SJSA1 (cell line): ENCODE measurements around the gene SFXN1. TPM values are rescaled to one million over a fixed set of nuclear protein-coding genes. Genes with fewer than 3 reads are reported as not detected.

ENCODE experiments used
- DNase-seq, 2 experiments: peaks; one replicate each; pipeline ENCODE4 v3.0.0-alpha.2; 2015 to 2020; ENCODE audit warnings: low spot score in 2 of 2, low read depth in 1 of 2
- H3K27ac ChIP-seq: fragments of 250-450 bp; sonication (Bioruptor Pico); 2 replicates; pipeline ENCODE4 v1.5.1; 2020; ENCODE audit warnings: mild to moderate bottlenecking, moderate library complexity
- H3K27me3 ChIP-seq: fragments of 250-450 bp; sonication (Bioruptor Pico); replicated peaks from 2 replicates; pipeline ENCODE4 v1.5.1; 2020; ENCODE audit warnings: mild to moderate bottlenecking, moderate library complexity
- H3K36me3 ChIP-seq: fragments of 250-450 bp; sonication (Bioruptor Pico); 2 replicates; pipeline ENCODE4 v1.5.1; 2020; ENCODE audit warnings: mild to moderate bottlenecking
- H3K4me1 ChIP-seq: fragments of 250-450 bp; sonication (Bioruptor Pico); replicated peaks from 2 replicates; pipeline ENCODE4 v1.6.1; 2021; ENCODE audit warnings: mild to moderate bottlenecking
- H3K4me3 ChIP-seq: fragments of 250-450 bp; sonication (Bioruptor Pico); 2 replicates; pipeline ENCODE4 v1.5.1; 2020; ENCODE audit warnings: mild to moderate bottlenecking
- H3K9me3 ChIP-seq: fragments of 250-450 bp; sonication (Bioruptor Pico); replicated peaks from 2 replicates; pipeline ENCODE4 v1.5.1; 2020; ENCODE audit warnings: mild to moderate bottlenecking
- total RNA-seq: library from RNA; depleted of rRNA; stranded (reverse); fragments of >200 nt; shearing (Covaris generic); gene quantifications from 2 replicates; pipeline ENCODE4 v1.2.3, GENCODE V29; 2014

The SFXN1 gene
- total RNA-seq, 1 experiment from 2014 or later, result 207 TPM

DNA sequence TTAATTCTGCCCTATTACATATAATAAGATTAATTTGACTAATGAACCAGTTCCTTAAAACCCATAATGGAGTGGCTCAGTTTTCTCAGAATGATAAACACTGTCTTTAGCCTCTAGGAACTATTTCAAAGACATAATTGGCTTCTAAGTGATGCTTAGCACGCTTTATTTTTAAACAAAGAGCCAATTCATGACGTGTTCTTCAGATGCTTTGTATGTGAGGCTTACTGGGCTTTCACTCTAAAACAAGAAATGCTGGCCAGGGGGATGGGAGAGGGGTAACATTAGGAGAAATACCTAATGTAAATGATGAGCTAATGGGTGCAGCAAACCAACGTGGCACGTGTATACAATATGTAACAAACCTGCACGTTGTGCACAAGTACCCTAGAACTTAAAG, 7.6 kb upstream of the SFXN1 start:
- Histone ChIP-seq H3K4me3 (no peak overlapping the region), H3K36me3 (no peaks in the 10 kb centered on the region), H3K4me1 (peaks cover 8% of the 10 kb centered on the region), H3K27ac (no peak overlapping the region), H3K27me3 (no peaks in the 10 kb centered on the region), H3K9me3 (no peaks in the 10 kb centered on the region; the same call in 1 of the 2 replicates)
- DNase-seq, result no peak

- H3K4me1 ChIP-seq, result peaks cover 6% of the 10 kb centered on the region
- H3K9me3 ChIP-seq, result no peaks in the 10 kb centered on the region; the same call in 1 of the 2 replicates
- no peak overlapping the region for H3K4me3 ChIP-seq
- no peak for DNase-seq
- H3K27ac ChIP-seq, result no peak overlapping the region
- H3K36me3 ChIP-seq, result no peaks in the 10 kb centered on the region
- no peaks in the 10 kb centered on the region for H3K27me3 ChIP-seq
These were observed 7.2 kb upstream of the SFXN1 start for GRCh38 chr5:175471196-175471595.

DNA sequence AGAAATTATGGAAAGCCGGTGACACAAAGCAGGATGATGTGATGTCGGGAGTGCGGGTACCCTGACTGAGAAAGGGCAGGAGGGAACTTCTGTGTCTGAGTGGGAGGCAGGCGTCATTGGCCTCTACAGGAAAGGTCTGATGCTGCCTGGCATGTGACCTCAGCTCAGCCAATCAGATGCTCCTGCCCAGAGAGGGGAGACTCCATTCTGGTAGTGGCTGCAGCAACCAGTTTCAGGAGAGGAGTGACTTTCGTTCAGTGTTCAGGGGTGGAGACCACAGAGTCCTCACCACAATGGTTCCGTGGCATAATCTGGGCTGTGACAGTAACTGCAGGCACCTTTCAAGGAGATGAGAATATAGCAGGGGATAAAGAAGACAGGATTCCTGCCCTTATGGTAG, 6.7 kb upstream of the SFXN1 start:
- H3K27ac ChIP-seq, result no peak overlapping the region
- H3K27me3 ChIP-seq, result no peaks in the 10 kb centered on the region
- H3K9me3 ChIP-seq, result no peaks in the 10 kb centered on the region; the same call in 1 of the 2 replicates
- no peaks in the 10 kb centered on the region for H3K36me3 ChIP-seq
- H3K4me3 ChIP-seq, result no peak overlapping the region
- no peak for DNase-seq
- H3K4me1 ChIP-seq, result peaks cover 6% of the 10 kb centered on the region

- H3K36me3 ChIP-seq, result no peaks in the 10 kb centered on the region
- no peak overlapping the region for H3K4me3 ChIP-seq
- H3K4me1 ChIP-seq, result peaks cover 6% of the 10 kb centered on the region
- H3K27ac ChIP-seq, result no peak overlapping the region
- H3K9me3 ChIP-seq, result no peaks in the 10 kb centered on the region; the same call in 1 of the 2 replicates
- H3K27me3 ChIP-seq, result no peaks in the 10 kb centered on the region
- no peak for DNase-seq
These were observed 6.0 kb upstream of the SFXN1 start for GRCh38 chr5:175472378-175472777.

DNA sequence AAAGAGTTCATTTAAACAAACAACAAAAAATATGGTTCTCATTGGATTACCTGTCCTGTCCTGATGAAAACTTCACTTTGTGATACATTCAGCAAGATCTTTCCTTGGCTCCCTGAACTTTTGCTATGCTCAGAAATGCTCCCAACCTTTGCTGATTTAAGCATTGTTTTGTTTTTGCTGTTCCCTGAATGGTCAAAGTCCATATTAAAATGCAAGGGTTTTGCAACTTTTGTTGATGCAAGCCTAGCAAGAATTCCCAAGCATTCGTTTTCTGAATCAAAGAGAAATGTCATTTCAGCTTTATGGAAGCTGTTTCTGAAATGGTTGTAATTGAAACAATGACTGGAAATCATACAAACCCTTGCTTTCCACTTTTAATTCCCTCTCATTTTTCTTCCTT, 3.1 kb upstream of the SFXN1 start:
- Histone ChIP-seq H3K4me1 (peaks cover 11% of the 10 kb centered on the region), H3K4me3 (no peak overlapping the region), H3K27ac (no peak overlapping the region), H3K27me3 (no peaks in the 10 kb centered on the region), H3K9me3 (no peaks in the 10 kb centered on the region), H3K36me3 (peaks cover 11% of the 10 kb centered on the region)
- DNase-seq, result no peak

DNA sequence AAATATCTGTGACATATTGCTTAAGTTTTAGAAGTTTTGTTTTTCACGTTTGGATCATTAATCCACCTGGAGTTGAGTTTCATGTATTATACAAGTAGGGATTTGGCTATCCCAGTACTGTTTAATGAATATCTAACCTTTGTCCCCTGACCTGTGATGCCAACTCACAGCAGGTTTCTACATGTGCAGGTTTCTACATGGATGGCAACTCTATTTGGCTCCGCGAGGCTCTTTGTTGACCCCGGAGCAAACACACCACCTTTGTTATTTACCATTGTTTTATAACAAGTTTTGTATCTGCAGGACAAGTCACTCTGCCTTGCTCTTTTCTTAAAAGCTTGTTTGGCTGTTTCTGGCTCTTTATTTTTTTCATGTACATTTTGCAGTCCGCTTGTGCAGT, 920 bp upstream of the SFXN1 start:
- H3K4me1 ChIP-seq, result peaks cover 11% of the 10 kb centered on the region
- H3K36me3 ChIP-seq, result peaks cover 33% of the 10 kb centered on the region
- no peak overlapping the region for H3K27ac ChIP-seq
- no peak for DNase-seq
- no peaks in the 10 kb centered on the region for H3K9me3 ChIP-seq
- no peak overlapping the region for H3K4me3 ChIP-seq
- H3K27me3 ChIP-seq, result no peaks in the 10 kb centered on the region

- H3K9me3 ChIP-seq, result no peaks in the 10 kb centered on the region
- peak overlapping the region; percentile 99 for H3K4me3 ChIP-seq
- DNase-seq, result no peak
- H3K27ac ChIP-seq, result no peak overlapping the region; the same call in 1 of the 2 replicates
- peaks cover 11% of the 10 kb centered on the region for H3K4me1 ChIP-seq
- H3K27me3 ChIP-seq, result no peaks in the 10 kb centered on the region
- peaks cover 38% of the 10 kb centered on the region for H3K36me3 ChIP-seq
These were observed 364 bp upstream of the SFXN1 start for GRCh38 chr5:175478008-175478383.

DNA sequence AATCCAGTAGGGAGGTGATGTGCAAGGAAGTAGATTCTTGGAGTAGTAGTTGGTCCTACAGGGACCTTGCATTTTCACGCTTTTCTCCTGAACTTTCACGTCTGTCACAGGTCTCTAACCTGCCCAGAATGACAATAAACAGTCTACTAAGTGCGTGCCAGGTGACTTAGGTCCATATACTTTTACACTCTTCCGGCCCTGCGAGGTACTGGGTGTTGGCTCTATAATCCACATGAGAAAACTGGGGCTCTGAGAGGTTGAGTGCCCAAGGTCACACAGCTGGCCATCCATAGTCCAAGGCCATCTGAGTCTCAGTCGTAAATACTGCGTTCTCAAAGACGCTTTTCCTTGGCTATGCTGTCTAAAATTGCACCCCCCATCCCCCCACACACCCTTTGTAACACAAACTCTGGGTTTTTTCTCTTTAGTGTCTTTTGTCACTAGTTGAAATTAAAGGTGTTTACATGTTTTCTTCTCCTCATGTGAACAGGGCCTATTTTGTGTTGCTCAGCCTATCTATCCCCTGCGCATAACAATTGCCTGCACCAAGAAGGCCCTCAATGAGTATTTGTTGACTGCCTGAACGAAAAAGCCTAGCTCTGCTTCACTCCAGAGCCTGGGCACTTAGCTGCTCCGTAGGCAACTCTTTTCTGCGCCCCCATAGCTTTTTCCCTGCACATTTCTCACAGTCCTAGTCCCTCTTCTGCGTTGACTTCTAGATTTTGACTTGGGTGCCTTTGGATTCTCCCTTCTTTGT, 943 bp downstream of the SFXN1 start:
- H3K27ac ChIP-seq, result peak overlapping the region; percentile 72
- no peak for DNase-seq

GRCh38 chr5:175483337-175483736, 5.0 kb downstream of the SFXN1 start:
- Histone ChIP-seq H3K4me3 (no peak overlapping the region), H3K4me1 (peaks cover 7% of the 10 kb centered on the region), H3K36me3 (peaks cover 86% of the 10 kb centered on the region), H3K9me3 (no peaks in the 10 kb centered on the region), H3K27ac (no peak overlapping the region), H3K27me3 (no peaks in the 10 kb centered on the region)
- DNase-seq, result no peak

More for the DNA sequence above, 943 bp downstream of the SFXN1 start:
- Histone ChIP-seq H3K4me3 (peak overlapping the region; percentile 99), H3K36me3 (peaks cover 51% of the 10 kb centered on the region), H3K27me3 (no peaks in the 10 kb centered on the region), H3K9me3 (no peaks in the 10 kb centered on the region), H3K4me1 (peaks cover 11% of the 10 kb centered on the region)

GRCh38 chr5:175484322-175484721, 6.0 kb downstream of the SFXN1 start:
- H3K4me3 ChIP-seq, result no peak overlapping the region
- H3K27me3 ChIP-seq, result no peaks in the 10 kb centered on the region
- peaks cover 87% of the 10 kb centered on the region for H3K36me3 ChIP-seq
- peak in 1 of 2 experiments; percentile 47 for DNase-seq
- H3K9me3 ChIP-seq, result no peaks in the 10 kb centered on the region
- no peak overlapping the region for H3K27ac ChIP-seq
- peaks cover 7% of the 10 kb centered on the region for H3K4me1 ChIP-seq

- Histone ChIP-seq H3K27ac (no peak overlapping the region), H3K36me3 (peaks cover 92% of the 10 kb centered on the region), H3K4me1 (peaks cover 2% of the 10 kb centered on the region), H3K4me3 (no peak overlapping the region), H3K27me3 (no peaks in the 10 kb centered on the region), H3K9me3 (no peaks in the 10 kb centered on the region)
- no peak for DNase-seq
These were observed 6.5 kb downstream of the SFXN1 start for GRCh38 chr5:175484829-175485228.

- no peak overlapping the region for H3K27ac ChIP-seq
- peak in 1 of 2 experiments; percentile 35 for DNase-seq
- no peak overlapping the region for H3K4me3 ChIP-seq
- H3K9me3 ChIP-seq, result no peaks in the 10 kb centered on the region
- peaks cover 93% of the 10 kb centered on the region for H3K36me3 ChIP-seq
- no peaks in the 10 kb centered on the region for H3K27me3 ChIP-seq
- H3K4me1 ChIP-seq, result no peaks in the 10 kb centered on the region
These were observed 7.3 kb downstream of the SFXN1 start for GRCh38 chr5:175485631-175486030.

- Histone ChIP-seq H3K9me3 (no peaks in the 10 kb centered on the region), H3K27ac (no peak overlapping the region), H3K27me3 (no peaks in the 10 kb centered on the region), H3K36me3 (peaks cover 86% of the 10 kb centered on the region), H3K4me3 (no peak overlapping the region), H3K4me1 (peaks cover 3% of the 10 kb centered on the region)
- DNase-seq, result no peak
These were observed 9.3 kb downstream of the SFXN1 start for GRCh38 chr5:175487514-175488222.

- Histone ChIP-seq H3K36me3 (peaks cover 79% of the 10 kb centered on the region), H3K27ac (no peak overlapping the region), H3K4me1 (peaks cover 23% of the 10 kb centered on the region), H3K9me3 (no peaks in the 10 kb centered on the region), H3K27me3 (no peaks in the 10 kb centered on the region), H3K4me3 (no peak overlapping the region)
- DNase-seq, result no peak
These were observed 11.5 kb downstream of the SFXN1 start for GRCh38 chr5:175489693-175490443.
